ENCODE data around the gene PROK1. TPM values are rescaled to one million over a fixed set of nuclear protein-coding genes. Genes with fewer than 3 reads are reported as not detected.

PROK1 gene
- total RNA-seq, 1 experiment from 2014 or later: not detected

GRCh38 chr1:110498270-110498669, 47.3 kb downstream of the PROK1 start:
- 0 out of 2 replicates have a peak, but pooled peaks cover 4% of the 10 kb centered on the region for H3K4me1 ChIP-seq
- Mint-ChIP-seq H3K27me3 (ENCODE audit: insufficient read depth, unreplicated experiment) (no peaks in the 10 kb centered on the region), H3K4me1 (ENCODE audit: low read depth, unreplicated experiment) (no peaks in the 10 kb centered on the region), H3K4me3 (ENCODE audit: unreplicated experiment) (no peak overlapping the region), H3K27ac (ENCODE audit: unreplicated experiment) (no peak overlapping the region), H3K9me3 (ENCODE audit: unreplicated experiment) (no peaks in the 10 kb centered on the region), H3K36me3 (ENCODE audit: insufficient read depth, unreplicated experiment) (no peaks in the 10 kb centered on the region)
- TF ChIP-seq, protein P1, sequence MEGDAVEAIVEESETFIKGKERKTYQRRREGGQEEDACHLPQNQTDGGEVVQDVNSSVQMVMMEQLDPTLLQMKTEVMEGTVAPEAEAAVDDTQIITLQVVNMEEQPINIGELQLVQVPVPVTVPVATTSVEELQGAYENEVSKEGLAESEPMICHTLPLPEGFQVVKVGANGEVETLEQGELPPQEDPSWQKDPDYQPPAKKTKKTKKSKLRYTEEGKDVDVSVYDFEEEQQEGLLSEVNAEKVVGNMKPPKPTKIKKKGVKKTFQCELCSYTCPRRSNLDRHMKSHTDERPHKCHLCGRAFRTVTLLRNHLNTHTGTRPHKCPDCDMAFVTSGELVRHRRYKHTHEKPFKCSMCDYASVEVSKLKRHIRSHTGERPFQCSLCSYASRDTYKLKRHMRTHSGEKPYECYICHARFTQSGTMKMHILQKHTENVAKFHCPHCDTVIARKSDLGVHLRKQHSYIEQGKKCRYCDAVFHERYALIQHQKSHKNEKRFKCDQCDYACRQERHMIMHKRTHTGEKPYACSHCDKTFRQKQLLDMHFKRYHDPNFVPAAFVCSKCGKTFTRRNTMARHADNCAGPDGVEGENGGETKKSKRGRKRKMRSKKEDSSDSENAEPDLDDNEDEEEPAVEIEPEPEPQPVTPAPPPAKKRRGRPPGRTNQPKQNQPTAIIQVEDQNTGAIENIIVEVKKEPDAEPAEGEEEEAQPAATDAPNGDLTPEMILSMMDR (IDR thresholded peaks at IDR 0.05; ENCODE audit: insufficient read depth in 1 of 2, low read depth in 1 of 2, low read length in 1 of 2, severe bottlenecking in 1 of 2, unreplicated experiment in 1 of 2): no peak
- H3K4me3 ChIP-seq (ENCODE audit: low read depth, low read length): no peak overlapping the region
- ChIA-PET POLR2A (no interaction called here), CTCF (no interaction called here)
- no TSS peak for BruUV-seq (replicated peaks)
- H3K9me3 ChIP-seq: no peaks in the 10 kb centered on the region
- DNase-seq: no peak
- intact Hi-C loops (cut with micrococcal nuclease; ENCODE audit: unreplicated experiment): no loop called here
- no peaks in the 10 kb centered on the region for H3K36me3 ChIP-seq (ENCODE audit: control insufficient read depth, insufficient read depth, low read length)
- H3K27me3 ChIP-seq (replicated peaks; ENCODE audit: control insufficient read depth, insufficient read depth, low read length): no peaks in the 10 kb centered on the region

GRCh38 chr1:110501488-110502132, 50.7 kb downstream of the PROK1 start:
- H3K9me3 ChIP-seq: no peaks in the 10 kb centered on the region
- ChIA-PET CTCF (interaction anchor here (1.0 to 1.2 kb wide), 2 partner anchors 68 to 118 kb away, joined by 3 to 4 read pairs; no protein-coding TSS in a partner anchor), POLR2A (no interaction called here)
- Mint-ChIP-seq H3K36me3 (ENCODE audit: insufficient read depth, unreplicated experiment) (no peaks in the 10 kb centered on the region), H3K27me3 (ENCODE audit: insufficient read depth, unreplicated experiment) (no peaks in the 10 kb centered on the region), H3K4me1 (ENCODE audit: low read depth, unreplicated experiment) (no peaks in the 10 kb centered on the region), H3K9me3 (ENCODE audit: unreplicated experiment) (no peaks in the 10 kb centered on the region), H3K27ac (ENCODE audit: unreplicated experiment) (no peak overlapping the region), H3K4me3 (ENCODE audit: unreplicated experiment) (no peak overlapping the region)
- intact Hi-C loops (cut with micrococcal nuclease; ENCODE audit: unreplicated experiment): no loop called here
- no peaks in the 10 kb centered on the region for H3K4me1 ChIP-seq
- no peaks in the 10 kb centered on the region for H3K27me3 ChIP-seq (replicated peaks; ENCODE audit: control insufficient read depth, insufficient read depth, low read length)
- no peaks in the 10 kb centered on the region for H3K36me3 ChIP-seq (ENCODE audit: control insufficient read depth, insufficient read depth, low read length)
- TF ChIP-seq, protein P1 (IDR thresholded peaks at IDR 0.05; ENCODE audit: insufficient read depth in 1 of 2, low read depth in 1 of 2, low read length in 1 of 2, severe bottlenecking in 1 of 2, unreplicated experiment in 1 of 2): no peak
- no TSS peak for BruUV-seq (replicated peaks)
- no peak overlapping the region for H3K4me3 ChIP-seq (ENCODE audit: low read depth, low read length)
- DNase-seq: no peak

DNA sequence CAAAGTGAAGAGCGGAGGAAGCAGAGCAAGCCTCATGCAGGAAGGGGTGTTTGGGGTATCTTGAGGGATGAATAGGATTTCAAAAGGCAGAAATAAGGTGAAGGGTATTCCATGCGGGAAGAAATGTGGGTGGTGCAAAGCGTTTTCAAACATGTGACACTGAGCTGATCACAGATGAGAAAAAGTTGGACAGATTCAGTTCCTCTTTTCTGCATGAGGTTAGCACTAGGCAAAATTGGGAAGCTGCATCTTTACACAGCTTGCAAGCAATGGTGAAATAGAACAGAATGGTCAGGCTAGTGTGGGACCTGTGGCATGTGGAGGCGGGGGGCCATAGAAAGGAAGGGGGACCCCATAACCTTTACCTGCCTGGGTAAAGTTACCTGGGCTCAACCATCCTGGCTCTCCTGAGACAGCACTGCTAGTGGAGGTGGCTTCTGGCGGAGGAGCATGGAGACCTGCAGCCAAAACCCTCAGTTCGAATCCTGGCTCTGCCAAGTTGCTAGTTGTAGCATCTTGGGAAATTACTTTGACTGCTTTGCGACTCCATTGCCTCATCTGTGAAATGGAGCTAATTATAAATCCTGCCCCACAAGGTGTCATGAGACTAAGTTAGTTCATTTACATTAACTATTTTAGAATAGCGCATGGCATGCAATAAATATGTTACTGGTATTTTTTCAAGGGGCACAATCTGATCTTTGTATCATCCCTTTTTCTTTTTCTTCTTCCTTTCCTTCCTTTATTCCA, 51.6 kb downstream of the PROK1 start:
- Histone ChIP-seq H3K27me3 (replicated peaks; ENCODE audit: control insufficient read depth, insufficient read depth, low read length) (no peaks in the 10 kb centered on the region), H3K36me3 (ENCODE audit: control insufficient read depth, insufficient read depth, low read length) (no peaks in the 10 kb centered on the region), H3K9me3 (no peaks in the 10 kb centered on the region), H3K4me3 (ENCODE audit: low read depth, low read length) (no peak overlapping the region), H3K4me1 (no peaks in the 10 kb centered on the region)
- Mint-ChIP-seq H3K4me3 (ENCODE audit: unreplicated experiment) (no peak overlapping the region), H3K9me3 (ENCODE audit: unreplicated experiment) (no peaks in the 10 kb centered on the region), H3K27me3 (ENCODE audit: insufficient read depth, unreplicated experiment) (no peaks in the 10 kb centered on the region), H3K4me1 (ENCODE audit: low read depth, unreplicated experiment) (no peaks in the 10 kb centered on the region), H3K27ac (ENCODE audit: unreplicated experiment) (no peak overlapping the region), H3K36me3 (ENCODE audit: insufficient read depth, unreplicated experiment) (no peaks in the 10 kb centered on the region)
- no TSS peak for BruUV-seq (replicated peaks)
- intact Hi-C loops (cut with micrococcal nuclease; ENCODE audit: unreplicated experiment): no loop called here
- POLR2A ChIA-PET: no interaction called here
- DNase-seq: no peak
- CTCF ChIA-PET: interaction anchor here (1.0 to 1.2 kb wide), 2 partner anchors 69 to 117 kb away, joined by 3 to 4 read pairs; no protein-coding TSS in a partner anchor
- TF ChIP-seq, protein P1 (IDR thresholded peaks at IDR 0.05; ENCODE audit: insufficient read depth in 1 of 2, low read depth in 1 of 2, low read length in 1 of 2, severe bottlenecking in 1 of 2, unreplicated experiment in 1 of 2): no peak

All from Caco-2 (cell line).